CD4-positive, CD25-positive, alpha-beta regulatory T cell (primary cell): Measurements from ENCODE around the gene LCOR. TPM values are rescaled to one million over a fixed set of nuclear protein-coding genes. Genes with fewer than 3 reads are reported as not detected.

ENCODE experiments used
- ATAC-seq, 2 donors: fragments of 150-1000 bp; cut with Tn5 transposase; one replicate each; pipeline ENCODE4 v1.10.0; 2021; ENCODE audit warnings: low read depth in 2 of 2, moderate number of reproducible peaks in 2 of 2, moderate library complexity in 1 of 2
- DNase-seq, 3 donors: peaks; one replicate each; pipeline versions ENCODE4 v3.0.0 to v3.0.0-alpha.2; 2012 to 2022; ENCODE audit warnings: mixed read lengths in 1 of 3
- H3K27ac ChIP-seq: one replicate; pipeline ENCODE4 v1.7.0; 2013; ENCODE audit warnings: mild to moderate bottlenecking, low read length; ENCODE audit not compliant: insufficient read depth, poor library complexity, severe bottlenecking
- H3K27me3 ChIP-seq: one replicate; pipeline ENCODE4 v1.7.0; 2013; ENCODE audit warnings: low read length; ENCODE audit not compliant: control insufficient read depth, insufficient read depth
- H3K36me3 ChIP-seq: one replicate; pipeline ENCODE4 v1.7.0; 2013; ENCODE audit warnings: mild to moderate bottlenecking, low read length, moderate library complexity; ENCODE audit not compliant: control insufficient read depth, insufficient read depth
- H3K4me1 ChIP-seq: 2 replicates; pipeline ENCODE4 v1.7.0; 2013; ENCODE audit warnings: mild to moderate bottlenecking, low read length; ENCODE audit not compliant: insufficient read depth, control insufficient read depth, poor library complexity, severe bottlenecking
- H3K4me3 ChIP-seq: one replicate; pipeline ENCODE4 v1.7.0; 2013; ENCODE audit warnings: low read depth, mild to moderate bottlenecking, low read length, moderate library complexity
- H3K9me3 ChIP-seq, 2 experiments: 1 replicate in 1 of 2; 2 replicates in 1 of 2; pipeline ENCODE4 v1.7.0; 2013; ENCODE audit warnings: low read length in 2 of 2, mild to moderate bottlenecking in 1 of 2, moderate library complexity in 1 of 2; ENCODE audit not compliant: control insufficient read depth in 2 of 2
- H3K27ac Mint-ChIP-seq, 3 donors: one replicate each; pipeline ENCODE4 v1.8.0; 2020 to 2022; ENCODE audit warnings: mild to moderate bottlenecking in 3 of 3, mixed read lengths in 3 of 3, moderate library complexity in 2 of 3
- H3K27me3 Mint-ChIP-seq: one replicate; pipeline ENCODE4 v1.8.0; 2022; ENCODE audit warnings: mild to moderate bottlenecking, mixed read lengths
- H3K36me3 Mint-ChIP-seq: one replicate; pipeline ENCODE4 v1.8.0; 2020; ENCODE audit warnings: mixed read lengths
- H3K4me1 Mint-ChIP-seq, 4 donors: one replicate each; pipeline ENCODE4 v1.8.0; 2020 to 2022; ENCODE audit warnings: mixed read lengths in 4 of 4, mild to moderate bottlenecking in 1 of 4
- H3K4me3 Mint-ChIP-seq, 4 donors: one replicate each; pipeline ENCODE4 v1.8.0; 2020 to 2022; ENCODE audit warnings: mild to moderate bottlenecking in 4 of 4, mixed read lengths in 4 of 4, moderate library complexity in 3 of 4
- H3K9me3 Mint-ChIP-seq, 7 donors: one replicate each; pipeline ENCODE4 v1.8.0; 2020 to 2022; ENCODE audit warnings: mixed read lengths in 7 of 7, mild to moderate bottlenecking in 3 of 7, moderate library complexity in 2 of 7
- polyA plus RNA-seq, 4 donors: library from polyadenylated mRNA; unstranded; fragments of 300-500 nt; fragmentation: Illumina TruSeq; gene quantifications; one replicate each; pipeline ENCODE4 v1.2.3, GENCODE V29; 2021
- total RNA-seq: library from RNA; stranded (reverse); gene quantifications from one replicate; pipeline ENCODE4 v1.2.3, GENCODE V29; 2022

LCOR gene
- total and polyA plus RNA-seq, 5 donors from 2014 or later: 12.7 to 63.1 (median 16.7) TPM

GRCh38 chr10:96912405-96912804 lies 80.3 kb downstream of the LCOR start:
- Histone ChIP-seq H3K4me3 (no peak overlapping the region), H3K36me3 (peaks cover 17% of the 10 kb centered on the region), H3K27ac (no peak overlapping the region), H3K27me3 (no peaks in the 10 kb centered on the region), H3K4me1 (no peaks in the 10 kb centered on the region), H3K9me3 (no peaks in the 10 kb centered on the region)
- H3K4me3 Mint-ChIP-seq: no peak overlapping the region
- peaks cover 25 to 48% (median 30%) of the 10 kb centered on the region in 4 donors for H3K4me1 Mint-ChIP-seq
- DNase-seq: no peak
- H3K27me3 Mint-ChIP-seq: no peaks in the 10 kb centered on the region
- no peak for ATAC-seq
- H3K27ac Mint-ChIP-seq: peak overlapping the region in 1 of 3 donors; percentile 33
- peaks cover 35% of the 10 kb centered on the region for H3K36me3 Mint-ChIP-seq
- H3K9me3 Mint-ChIP-seq: peaks cover 0 to 2% (median 0%) of the 10 kb centered on the region in 7 donors

GRCh38 chr10:96913906-96914305 lies 81.8 kb downstream of the LCOR start:
- H3K4me1 ChIP-seq: no peaks in the 10 kb centered on the region
- H3K27ac ChIP-seq: no peak overlapping the region
- DNase-seq: no peak
- Mint-ChIP-seq H3K4me1 (peaks cover 29 to 57% (median 38%) of the 10 kb centered on the region in 4 donors), H3K9me3 (peaks cover 0 to 2% (median 0%) of the 10 kb centered on the region in 7 donors), H3K36me3 (peaks cover 25% of the 10 kb centered on the region), H3K4me3 (no peak overlapping the region), H3K27me3 (no peaks in the 10 kb centered on the region), H3K27ac (no peak overlapping the region)
- ATAC-seq: no peak
- H3K36me3 ChIP-seq: peaks cover 13% of the 10 kb centered on the region
- no peaks in the 10 kb centered on the region for H3K27me3 ChIP-seq
- H3K9me3 ChIP-seq: no peaks in the 10 kb centered on the region
- no peak overlapping the region for H3K4me3 ChIP-seq

GRCh38 chr10:96917628-96918027 lies 85.5 kb downstream of the LCOR start:
- peaks cover 27 to 50% (median 36%) of the 10 kb centered on the region in 4 donors for H3K4me1 Mint-ChIP-seq
- Histone ChIP-seq H3K27me3 (no peaks in the 10 kb centered on the region), H3K9me3 (no peaks in the 10 kb centered on the region), H3K27ac (no peak overlapping the region), H3K36me3 (peaks cover 7% of the 10 kb centered on the region), H3K4me3 (no peak overlapping the region), H3K4me1 (no peaks in the 10 kb centered on the region)
- peak overlapping the region in 1 of 3 donors; percentile 3 for H3K27ac Mint-ChIP-seq
- DNase-seq (no peak), ATAC-seq (no peak)
- H3K27me3 Mint-ChIP-seq: no peaks in the 10 kb centered on the region
- peaks cover 25% of the 10 kb centered on the region for H3K36me3 Mint-ChIP-seq
- H3K4me3 Mint-ChIP-seq: no peak overlapping the region
- peaks cover 0 to 2% (median 0%) of the 10 kb centered on the region in 7 donors for H3K9me3 Mint-ChIP-seq

- Histone ChIP-seq H3K9me3 (no peaks in the 10 kb centered on the region), H3K4me1 (no peaks in the 10 kb centered on the region), H3K36me3 (peaks cover 7% of the 10 kb centered on the region), H3K27ac (no peak overlapping the region), H3K4me3 (no peak overlapping the region), H3K27me3 (no peaks in the 10 kb centered on the region)
- H3K4me3 Mint-ChIP-seq: no peak overlapping the region
- no peak for ATAC-seq
- H3K27me3 Mint-ChIP-seq: no peaks in the 10 kb centered on the region
- H3K27ac Mint-ChIP-seq: peak overlapping the region; percentile 16 to 64 (median 23)
- peaks cover 24% of the 10 kb centered on the region for H3K36me3 Mint-ChIP-seq
- no peak for DNase-seq
- no peaks in the 10 kb centered on the region for H3K9me3 Mint-ChIP-seq
- peaks cover 25 to 56% (median 35%) of the 10 kb centered on the region in 4 donors for H3K4me1 Mint-ChIP-seq
Observed at GRCh38 chr10:96918214-96919002, 86.3 kb downstream of the LCOR start.

GRCh38 chr10:96919785-96920430 lies 87.8 kb downstream of the LCOR start:
- peaks cover 28% of the 10 kb centered on the region for H3K36me3 Mint-ChIP-seq
- no peak overlapping the region for H3K27ac ChIP-seq
- ATAC-seq: no peak
- H3K27me3 Mint-ChIP-seq: no peaks in the 10 kb centered on the region
- no peaks in the 10 kb centered on the region for H3K27me3 ChIP-seq
- H3K4me3 Mint-ChIP-seq: no peak overlapping the region
- no peak for DNase-seq
- peaks cover 27 to 56% (median 39%) of the 10 kb centered on the region in 4 donors for H3K4me1 Mint-ChIP-seq
- H3K9me3 ChIP-seq: no peaks in the 10 kb centered on the region
- H3K4me1 ChIP-seq: no peaks in the 10 kb centered on the region
- H3K4me3 ChIP-seq: no peak overlapping the region
- H3K27ac Mint-ChIP-seq: peak overlapping the region in 1 of 3 donors; percentile 45
- H3K36me3 ChIP-seq: peaks cover 8% of the 10 kb centered on the region
- H3K9me3 Mint-ChIP-seq: no peaks in the 10 kb centered on the region

- H3K4me1 ChIP-seq: no peaks in the 10 kb centered on the region
- DNase-seq (no peak), ATAC-seq (no peak)
- H3K36me3 ChIP-seq: peaks cover 6% of the 10 kb centered on the region
- H3K9me3 ChIP-seq: no peaks in the 10 kb centered on the region
- peaks cover 33 to 57% (median 43%) of the 10 kb centered on the region in 4 donors for H3K4me1 Mint-ChIP-seq
- H3K27me3 ChIP-seq: no peaks in the 10 kb centered on the region
- H3K36me3 Mint-ChIP-seq: peaks cover 37% of the 10 kb centered on the region
- no peak overlapping the region for H3K4me3 Mint-ChIP-seq
- no peak overlapping the region for H3K4me3 ChIP-seq
- no peak overlapping the region for H3K27ac ChIP-seq
- H3K27ac Mint-ChIP-seq: peak overlapping the region in 1 of 3 donors; percentile 26
- no peaks in the 10 kb centered on the region for H3K9me3 Mint-ChIP-seq
- no peaks in the 10 kb centered on the region for H3K27me3 Mint-ChIP-seq
Observed at GRCh38 chr10:96921655-96922054, 89.6 kb downstream of the LCOR start.

- H3K4me1 ChIP-seq: no peaks in the 10 kb centered on the region
- Mint-ChIP-seq H3K4me1 (peaks cover 29 to 50% (median 38%) of the 10 kb centered on the region in 4 donors), H3K27ac (no peak overlapping the region), H3K9me3 (no peaks in the 10 kb centered on the region), H3K27me3 (no peaks in the 10 kb centered on the region), H3K36me3 (peaks cover 45% of the 10 kb centered on the region), H3K4me3 (no peak overlapping the region)
- no peak overlapping the region for H3K27ac ChIP-seq
- no peaks in the 10 kb centered on the region for H3K27me3 ChIP-seq
- DNase-seq (no peak), ATAC-seq (no peak)
- no peak overlapping the region for H3K4me3 ChIP-seq
- no peaks in the 10 kb centered on the region for H3K9me3 ChIP-seq
- peaks cover 6% of the 10 kb centered on the region for H3K36me3 ChIP-seq
Observed at GRCh38 chr10:96922978-96923948, 91.2 kb downstream of the LCOR start.
